ENCODE data around the gene GADD45B.

DNA sequence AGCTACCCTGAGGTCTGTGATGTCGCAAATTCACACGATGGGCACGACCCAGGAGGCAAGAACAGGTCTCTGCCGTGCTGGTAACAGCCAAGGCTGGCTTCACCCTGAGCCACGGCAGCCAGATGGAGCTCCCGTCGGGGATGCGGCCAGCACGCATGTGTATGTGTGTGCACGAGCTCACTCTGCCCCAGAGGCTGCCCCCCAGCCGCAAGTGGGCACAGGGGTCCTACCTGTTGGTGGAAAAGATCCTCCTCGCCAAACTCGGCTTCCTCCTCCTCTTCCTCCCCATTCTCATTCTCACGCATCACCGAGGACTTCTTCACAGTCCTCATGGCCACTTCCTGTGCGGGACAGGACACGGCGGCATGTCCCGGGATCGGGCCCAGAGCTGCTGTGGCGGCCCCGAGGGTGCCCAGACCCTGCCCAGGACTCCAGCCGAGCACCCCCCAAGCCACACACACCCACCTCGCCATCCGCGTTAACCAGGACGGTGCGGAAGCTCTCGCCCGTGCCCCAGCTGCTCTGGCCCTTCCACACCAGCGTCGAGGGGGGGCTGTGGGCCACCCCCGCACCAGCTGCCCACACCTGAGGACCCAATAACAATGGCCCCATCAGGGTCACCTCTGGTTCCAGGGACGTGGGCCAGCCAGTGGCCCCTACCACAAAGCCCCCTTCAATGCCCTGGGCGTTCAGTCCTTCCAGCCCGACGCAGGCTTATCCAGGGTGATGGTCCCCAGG, 44.4 kb upstream of the GADD45B start:
- TF ChIP-seq, protein P1, sequence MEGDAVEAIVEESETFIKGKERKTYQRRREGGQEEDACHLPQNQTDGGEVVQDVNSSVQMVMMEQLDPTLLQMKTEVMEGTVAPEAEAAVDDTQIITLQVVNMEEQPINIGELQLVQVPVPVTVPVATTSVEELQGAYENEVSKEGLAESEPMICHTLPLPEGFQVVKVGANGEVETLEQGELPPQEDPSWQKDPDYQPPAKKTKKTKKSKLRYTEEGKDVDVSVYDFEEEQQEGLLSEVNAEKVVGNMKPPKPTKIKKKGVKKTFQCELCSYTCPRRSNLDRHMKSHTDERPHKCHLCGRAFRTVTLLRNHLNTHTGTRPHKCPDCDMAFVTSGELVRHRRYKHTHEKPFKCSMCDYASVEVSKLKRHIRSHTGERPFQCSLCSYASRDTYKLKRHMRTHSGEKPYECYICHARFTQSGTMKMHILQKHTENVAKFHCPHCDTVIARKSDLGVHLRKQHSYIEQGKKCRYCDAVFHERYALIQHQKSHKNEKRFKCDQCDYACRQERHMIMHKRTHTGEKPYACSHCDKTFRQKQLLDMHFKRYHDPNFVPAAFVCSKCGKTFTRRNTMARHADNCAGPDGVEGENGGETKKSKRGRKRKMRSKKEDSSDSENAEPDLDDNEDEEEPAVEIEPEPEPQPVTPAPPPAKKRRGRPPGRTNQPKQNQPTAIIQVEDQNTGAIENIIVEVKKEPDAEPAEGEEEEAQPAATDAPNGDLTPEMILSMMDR (conservative IDR thresholded peaks at IDR 0.05; ENCODE audit: low read depth, low read length), result no peak
- TF ChIP-seq EZH2 (IDR thresholded peaks at IDR 0.05; ENCODE audit: borderline replicate concordance, low read depth, low read length, poor library complexity, severe bottlenecking), result no peak

Data from A673 (cell line).